Mesendoderm (in vitro differentiated cells): ENCODE measurements around the gene DNAJC25.

ENCODE experiments used
- DNase-seq: peaks from one replicate; pipeline ENCODE4 v3.0.0; 2013
- H2AK5ac ChIP-seq: 2 replicates; pipeline ENCODE4 v1.6.1; 2013; ENCODE audit warnings: low read length, inconsistent platforms
- H2BK120ac ChIP-seq: 2 replicates; pipeline ENCODE4 v1.6.1; 2013; ENCODE audit warnings: low read depth, mild to moderate bottlenecking, low read length, moderate library complexity, mixed read lengths
- H2BK15ac ChIP-seq: replicated peaks from 2 replicates; pipeline ENCODE4 v1.6.1; 2013; ENCODE audit warnings: low read depth, mild to moderate bottlenecking, moderate library complexity
- H2BK5ac ChIP-seq: 2 replicates; pipeline ENCODE4 v1.6.1; 2013; ENCODE audit warnings: low read length, inconsistent platforms
- H3K18ac ChIP-seq: 2 replicates; pipeline ENCODE4 v1.6.1; 2013; ENCODE audit warnings: mild to moderate bottlenecking, low read length, mixed read lengths
- H3K23ac ChIP-seq: one replicate; pipeline ENCODE4 v1.6.1; 2013; ENCODE audit warnings: low read length
- H3K27ac ChIP-seq: 2 replicates; pipeline ENCODE4 v1.5.1; 2013; ENCODE audit warnings: low read depth, mild to moderate bottlenecking, inconsistent platforms, low read length, moderate library complexity
- H3K27me3 ChIP-seq: 2 replicates; pipeline ENCODE4 v1.6.1; 2013; ENCODE audit warnings: low read length, control low read depth, mild to moderate bottlenecking, inconsistent platforms; ENCODE audit not compliant: insufficient read depth, poor library complexity
- H3K36me3 ChIP-seq: 2 replicates; pipeline ENCODE4 v1.6.1; 2013; ENCODE audit warnings: low read length, inconsistent platforms; ENCODE audit not compliant: control insufficient read depth, insufficient read depth
- H3K4ac ChIP-seq: one replicate; pipeline ENCODE4 v1.6.1; 2013; ENCODE audit warnings: low read depth, mild to moderate bottlenecking, low read length, moderate library complexity
- H3K4me1 ChIP-seq: 2 replicates; pipeline ENCODE4 v1.6.1; 2013; ENCODE audit warnings: low read depth, low read length, inconsistent platforms; ENCODE audit not compliant: control insufficient read depth
- H3K4me2 ChIP-seq: 2 replicates; pipeline ENCODE4 v1.6.1; 2013; ENCODE audit warnings: low read length
- H3K4me3 ChIP-seq: 2 replicates; pipeline ENCODE4 v1.5.1; 2013; ENCODE audit warnings: mild to moderate bottlenecking, low read length
- H3K56ac ChIP-seq: one replicate; pipeline ENCODE4 v1.6.1; 2013; ENCODE audit warnings: low read length
- H3K79me1 ChIP-seq: 2 replicates; pipeline ENCODE4 v1.6.1; 2013; ENCODE audit warnings: low read length, inconsistent platforms
- H3K79me2 ChIP-seq: 2 replicates; pipeline ENCODE4 v1.6.1; 2013; ENCODE audit warnings: mild to moderate bottlenecking, low read length; ENCODE audit not compliant: control insufficient read depth, insufficient read depth
- H3K9ac ChIP-seq: 2 replicates; pipeline ENCODE4 v1.6.1; 2013; ENCODE audit warnings: low read length, inconsistent platforms
- H4K5ac ChIP-seq: one replicate; pipeline ENCODE4 v1.6.1; 2013; ENCODE audit warnings: low read length
- H4K8ac ChIP-seq: one replicate; pipeline ENCODE4 v1.6.1; 2013; ENCODE audit warnings: low read depth, mild to moderate bottlenecking, control low read depth, low read length, moderate library complexity
- WGBS: extraction: QIAGEN DNeasy Blood & Tissue Kit; methylation state at CpG from one replicate; pipeline ENCODE4 v1.1.7; 2013; ENCODE audit warnings: low lambda C conversion rate, missing lambda C conversion rate; ENCODE audit not compliant: insufficient coverage; ENCODE audit errors: extremely low coverage; 5-methylcytosine and 5-hydroxymethylcytosine counted together

The DNAJC25 gene

GRCh38 chr9:111630182-111630963 lies 761 bp upstream of the DNAJC25 start:
- H3K4me2 ChIP-seq = peak overlapping the region; percentile 76
- H3K4ac ChIP-seq = peak overlapping the region; percentile 66
- H3K4me3 ChIP-seq = peak overlapping the region; percentile 77
- no peak overlapping the region for H2BK120ac ChIP-seq
- no peak overlapping the region for H3K23ac ChIP-seq
- WGBS = no CpG with 5 or more reads among the region's 17 CpGs
- no peak overlapping the region for H2BK15ac ChIP-seq
- H3K56ac ChIP-seq = peak overlapping the region; percentile 87
- H2BK5ac ChIP-seq = no peak overlapping the region
- H3K4me1 ChIP-seq = peaks cover 6% of the 10 kb centered on the region
- no peak overlapping the region for H4K5ac ChIP-seq
- H4K8ac ChIP-seq = peak overlapping the region; percentile 82
- H3K79me2 ChIP-seq = peaks cover 35% of the 10 kb centered on the region
- H3K79me1 ChIP-seq = peaks cover 9% of the 10 kb centered on the region
- no peaks in the 10 kb centered on the region for H3K36me3 ChIP-seq
- H3K18ac ChIP-seq = peak overlapping the region; percentile 6
- no peak overlapping the region for H3K27ac ChIP-seq
- no peak overlapping the region for H2AK5ac ChIP-seq
- DNase-seq = no peak
- H3K27me3 ChIP-seq = no peaks in the 10 kb centered on the region
- H3K9ac ChIP-seq = peak overlapping the region; percentile 78

DNA sequence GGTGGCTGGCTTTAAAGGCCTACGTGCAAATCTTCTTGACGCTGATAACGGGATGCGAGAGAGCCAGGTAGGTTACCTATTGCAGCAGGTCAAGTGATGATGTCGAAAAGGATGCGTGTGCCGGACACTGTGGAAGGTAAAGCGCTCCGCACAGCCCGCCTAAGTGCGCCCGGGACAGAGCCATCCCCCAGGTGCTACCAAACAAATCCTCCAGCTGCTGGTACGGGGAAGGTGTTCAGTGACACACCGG lies 245 bp upstream of the DNAJC25 start:
- Histone ChIP-seq H3K79me1 (peaks cover 9% of the 10 kb centered on the region), H2BK5ac (no peak overlapping the region), H3K23ac (no peak overlapping the region), H3K4me1 (peaks cover 6% of the 10 kb centered on the region), H3K27me3 (no peaks in the 10 kb centered on the region), H2BK15ac (no peak overlapping the region), H2AK5ac (no peak overlapping the region), H3K56ac (peak overlapping the region; percentile 87), H3K79me2 (peaks cover 38% of the 10 kb centered on the region), H3K9ac (peak overlapping the region; percentile 78), H3K4me2 (peak overlapping the region; percentile 76), H3K36me3 (no peaks in the 10 kb centered on the region), H4K8ac (no peak overlapping the region), H3K18ac (no peak overlapping the region), H4K5ac (no peak overlapping the region), H3K4me3 (peak overlapping the region; percentile 77), H3K4ac (peak overlapping the region; percentile 66), H3K27ac (no peak overlapping the region), H2BK120ac (no peak overlapping the region)
- no CpG with 5 or more reads among the region's 14 CpGs for WGBS
- no peak for DNase-seq

- Histone ChIP-seq H3K79me1 (peaks cover 11% of the 10 kb centered on the region), H3K4me1 (peaks cover 6% of the 10 kb centered on the region), H2BK5ac (no peak overlapping the region), H3K4me2 (peak overlapping the region; percentile 64), H3K27me3 (no peaks in the 10 kb centered on the region), H3K56ac (peak overlapping the region; percentile 91), H3K23ac (no peak overlapping the region), H2AK5ac (no peak overlapping the region), H3K79me2 (peaks cover 45% of the 10 kb centered on the region), H3K4me3 (peak overlapping the region; percentile 73), H4K5ac (no peak overlapping the region), H3K27ac (no peak overlapping the region), H4K8ac (no peak overlapping the region), H2BK15ac (no peak overlapping the region), H3K36me3 (no peaks in the 10 kb centered on the region), H3K9ac (peak overlapping the region; percentile 91), H3K4ac (no peak overlapping the region), H2BK120ac (no peak overlapping the region), H3K18ac (no peak overlapping the region)
- WGBS = no CpG with 5 or more reads among the region's 5 CpGs
- DNase-seq = no peak
Measured at GRCh38 chr9:111632060-111632459, 926 bp downstream of the DNAJC25 start.

DNA sequence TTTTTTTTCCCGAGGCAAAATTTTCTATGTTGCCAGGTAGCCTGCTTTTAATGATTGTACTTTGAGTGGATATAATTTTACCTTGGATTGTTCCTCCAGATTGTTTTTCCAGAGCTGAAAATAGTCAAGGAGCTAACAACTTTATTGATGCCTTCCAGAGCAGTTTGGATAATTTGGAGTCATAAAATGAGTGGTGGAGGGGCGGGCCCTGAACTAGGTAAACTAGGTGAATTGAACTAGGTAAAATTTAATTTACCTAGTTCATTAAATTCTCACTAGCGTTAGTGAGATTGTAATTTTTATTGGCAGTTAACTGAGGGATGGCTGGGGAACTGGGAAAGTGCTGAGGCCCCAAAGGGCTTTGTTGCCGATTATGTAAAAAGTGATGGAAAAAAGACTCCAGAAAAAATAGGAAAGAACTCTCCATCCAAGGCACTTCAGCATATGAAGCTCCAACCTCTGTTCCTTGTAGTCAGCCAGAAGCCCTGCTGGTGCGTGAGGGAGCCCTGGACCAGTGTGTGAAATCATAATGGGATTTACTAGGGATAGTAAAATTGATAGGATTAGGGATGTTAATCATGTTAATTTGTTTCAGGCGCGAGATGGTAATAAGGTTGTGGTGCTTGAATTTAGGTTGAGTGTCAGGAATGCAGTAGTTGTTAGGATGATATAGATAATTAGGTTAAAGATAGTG lies 1.7 kb downstream of the DNAJC25 start:
- Histone ChIP-seq H3K27ac (no peak overlapping the region), H3K4me3 (no peak overlapping the region), H2BK120ac (no peak overlapping the region), H3K4ac (no peak overlapping the region), H2BK5ac (no peak overlapping the region), H2BK15ac (no peak overlapping the region), H3K27me3 (no peaks in the 10 kb centered on the region), H2AK5ac (no peak overlapping the region), H3K79me2 (peaks cover 51% of the 10 kb centered on the region), H3K23ac (no peak overlapping the region), H4K5ac (no peak overlapping the region), H3K56ac (no peak overlapping the region), H3K36me3 (no peaks in the 10 kb centered on the region), H3K4me2 (no peak overlapping the region), H3K9ac (no peak overlapping the region), H3K18ac (no peak overlapping the region), H3K4me1 (peaks cover 6% of the 10 kb centered on the region), H4K8ac (no peak overlapping the region), H3K79me1 (peaks cover 16% of the 10 kb centered on the region)
- DNase-seq = peak; percentile 76
- WGBS = 100% methylated on average over 2 of the region's 7 CpGs

- Histone ChIP-seq H3K4ac (no peak overlapping the region), H3K56ac (no peak overlapping the region), H3K9ac (no peak overlapping the region), H2BK15ac (no peak overlapping the region), H4K5ac (no peak overlapping the region), H3K4me2 (no peak overlapping the region), H2BK120ac (no peak overlapping the region), H2AK5ac (no peak overlapping the region), H3K4me1 (peaks cover 6% of the 10 kb centered on the region), H3K79me1 (peaks cover 17% of the 10 kb centered on the region), H3K27me3 (no peaks in the 10 kb centered on the region), H3K36me3 (no peaks in the 10 kb centered on the region), H4K8ac (no peak overlapping the region), H3K79me2 (peaks cover 51% of the 10 kb centered on the region), H3K4me3 (no peak overlapping the region), H2BK5ac (no peak overlapping the region), H3K18ac (no peak overlapping the region), H3K27ac (no peak overlapping the region), H3K23ac (no peak overlapping the region)
- no peak for DNase-seq
- WGBS = no CpG with 5 or more reads among the region's 1 CpG
Measured at GRCh38 chr9:111633389-111633736, 2.2 kb downstream of the DNAJC25 start.
